SU-DHL-6 (cell line): ENCODE measurements around the gene PRMT6.

ENCODE experiments used
- H2AFZ ChIP-seq: fragments of 200-600 bp; sonication (generic); 2 replicates; pipeline ENCODE4 v1.6.1; 2014; ENCODE audit warnings: low read depth, mild to moderate bottlenecking, moderate library complexity, mixed read lengths, antibody characterized with exemption, low read length; ENCODE audit not compliant: severe bottlenecking
- H3F3A ChIP-seq: fragments of 200-600 bp; shearing (Covaris generic); 2 replicates; pipeline ENCODE4 v1.6.0; 2016; ENCODE audit warnings: antibody characterized with exemption, mild to moderate bottlenecking; ENCODE audit not compliant: insufficient read depth
- H3K27ac ChIP-seq: fragments of 200-600 bp; sonication (generic); 2 replicates; pipeline ENCODE4 v1.5.1; 2016; ENCODE audit warnings: low read depth, mild to moderate bottlenecking, low read length, moderate library complexity, mixed read lengths
- H3K27me3 ChIP-seq: fragments of 200-600 bp; sonication (generic), shearing (Covaris generic); 2 replicates; pipeline ENCODE4 v1.6.0; 2014; ENCODE audit warnings: mild to moderate bottlenecking, low read length
- H3K36me3 ChIP-seq: fragments of 200-600 bp; sonication (generic); 2 replicates; pipeline ENCODE4 v1.6.1; 2014; ENCODE audit warnings: mild to moderate bottlenecking, low read length, mixed read lengths
- H3K4me2 ChIP-seq: fragments of 300-600, 200-600 bp; shearing (Covaris generic), sonication (generic); 2 replicates; pipeline ENCODE4 v1.6.0; 2014; ENCODE audit warnings: low read length, low read depth, mild to moderate bottlenecking; ENCODE audit not compliant: poor library complexity, severe bottlenecking
- H3K4me3 ChIP-seq: fragments of 200-600 bp; sonication (generic); 2 replicates; pipeline ENCODE4 v1.5.1; 2014; ENCODE audit warnings: antibody characterized with exemption, low read length, mild to moderate bottlenecking, mixed read lengths; ENCODE audit not compliant: insufficient read depth, poor library complexity, severe bottlenecking
- H3K79me2 ChIP-seq: fragments of 200-600 bp; sonication (generic); 2 replicates; pipeline ENCODE4 v1.6.1; 2014; ENCODE audit warnings: mild to moderate bottlenecking, low read length, moderate library complexity; ENCODE audit not compliant: insufficient read depth
- H3K9ac ChIP-seq: fragments of 200-600 bp; sonication (generic); 2 replicates; pipeline ENCODE4 v1.7.0; 2014; ENCODE audit warnings: mild to moderate bottlenecking, low read length
- H3K9me2 ChIP-seq: fragments of 200-600 bp; sonication (generic); replicated peaks from 2 replicates; pipeline ENCODE4 v1.6.1; 2014; ENCODE audit warnings: low read length; ENCODE audit not compliant: insufficient read depth
- H3K9me3 ChIP-seq: fragments of 200-600 bp; sonication (generic); 2 replicates; pipeline ENCODE4 v1.6.1; 2014; ENCODE audit warnings: low read length, mixed read lengths; ENCODE audit not compliant: insufficient read depth
- H4K20me1 ChIP-seq: fragments of 200-600 bp; sonication (generic); 2 replicates; pipeline ENCODE4 v1.6.1; 2014; ENCODE audit warnings: low read depth, mild to moderate bottlenecking, antibody characterized with exemption, low read length, moderate library complexity, mixed read lengths
- CTCF ChIP-seq: fragments of 200-600 bp; sonication (generic); IDR thresholded peaks from one replicate; pipeline ENCODE4 v1.5.1; 2017; ENCODE audit warnings: antibody characterized with exemption, mild to moderate bottlenecking, low read length, moderate library complexity; ENCODE audit not compliant: insufficient read depth, poor library complexity, severe bottlenecking
- EZH2phosphoT487 ChIP-seq: fragments of 200-600 bp; sonication (generic), shearing (Covaris generic); conservative IDR thresholded peaks from 2 replicates; pipeline ENCODE4 v1.6.1; 2018; ENCODE audit warnings: mild to moderate bottlenecking, antibody characterized with exemption, low read length, moderate library complexity, mixed read lengths

The PRMT6 gene

GRCh38 chr1:107073493-107073892 is 17.0 kb downstream of the PRMT6 start:
- Histone ChIP-seq H3K27me3 (no peaks in the 10 kb centered on the region), H3F3A (no peaks in the 10 kb centered on the region), H3K9me3 (no peaks in the 10 kb centered on the region), H3K79me2 (no peaks in the 10 kb centered on the region), H3K9me2 (no peaks in the 10 kb centered on the region), H3K4me3 (no peak overlapping the region), H2AFZ (no peak overlapping the region), H4K20me1 (no peaks in the 10 kb centered on the region), H3K4me2 (no peak overlapping the region), H3K27ac (no peak overlapping the region), H3K36me3 (no peaks in the 10 kb centered on the region), H3K9ac (no peak overlapping the region)
- TF ChIP-seq EZH2phosphoT487 (no peak), CTCF (no peak)

GRCh38 chr1:107076841-107077240 is 20.4 kb downstream of the PRMT6 start:
- no peak overlapping the region for H3K4me2 ChIP-seq
- H3K27me3 ChIP-seq: no peaks in the 10 kb centered on the region
- no peak overlapping the region for H3K9ac ChIP-seq
- H4K20me1 ChIP-seq: no peaks in the 10 kb centered on the region
- H2AFZ ChIP-seq: no peak overlapping the region
- no peaks in the 10 kb centered on the region for H3F3A ChIP-seq
- H3K4me3 ChIP-seq: no peak overlapping the region
- H3K9me3 ChIP-seq: no peaks in the 10 kb centered on the region
- H3K9me2 ChIP-seq: no peaks in the 10 kb centered on the region
- TF ChIP-seq EZH2phosphoT487 (no peak), CTCF (no peak)
- no peak overlapping the region for H3K27ac ChIP-seq
- no peaks in the 10 kb centered on the region for H3K36me3 ChIP-seq
- H3K79me2 ChIP-seq: no peaks in the 10 kb centered on the region

DNA sequence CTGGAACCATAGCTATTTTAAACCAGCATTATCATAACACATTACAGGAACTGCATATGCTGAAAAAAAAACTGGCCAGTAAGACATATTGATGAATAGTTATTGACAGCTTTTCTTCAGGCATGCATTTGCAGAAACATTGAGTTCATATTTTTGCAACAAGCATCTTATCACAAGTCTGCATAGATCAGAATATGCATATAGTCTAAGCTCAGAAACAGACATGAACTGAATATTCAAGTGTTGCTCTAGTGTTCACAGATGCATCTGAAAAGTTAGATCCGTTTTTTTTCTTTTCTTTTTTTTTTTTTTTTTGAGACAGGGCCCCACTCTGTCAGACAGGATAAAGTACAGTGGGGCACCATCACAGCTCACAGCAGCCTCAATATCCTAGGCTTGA is 22.8 kb downstream of the PRMT6 start:
- H3K27ac ChIP-seq: no peak overlapping the region
- no peaks in the 10 kb centered on the region for H3K79me2 ChIP-seq
- H3K4me2 ChIP-seq: no peak overlapping the region
- H3K4me3 ChIP-seq: no peak overlapping the region
- no peak overlapping the region for H2AFZ ChIP-seq
- no peaks in the 10 kb centered on the region for H3K36me3 ChIP-seq
- no peak overlapping the region for H3K9ac ChIP-seq
- no peaks in the 10 kb centered on the region for H3K9me3 ChIP-seq
- H4K20me1 ChIP-seq: no peaks in the 10 kb centered on the region
- H3F3A ChIP-seq: no peaks in the 10 kb centered on the region
- no peaks in the 10 kb centered on the region for H3K9me2 ChIP-seq
- no peaks in the 10 kb centered on the region for H3K27me3 ChIP-seq
- TF ChIP-seq CTCF: no peak
- no peak for TF ChIP-seq EZH2phosphoT487

- no peak overlapping the region for H2AFZ ChIP-seq
Measured at GRCh38 chr1:107081102-107081501, 24.6 kb downstream of the PRMT6 start.

More at GRCh38 chr1:107081102-107081501, 24.6 kb downstream of the PRMT6 start:
- Histone ChIP-seq H3K27me3 (no peaks in the 10 kb centered on the region), H3K9me3 (no peaks in the 10 kb centered on the region), H3K36me3 (peaks cover 6% of the 10 kb centered on the region; the same call in 1 of the 2 replicates), H3K79me2 (no peaks in the 10 kb centered on the region), H3K27ac (no peak overlapping the region), H3K9me2 (no peaks in the 10 kb centered on the region), H3F3A (no peaks in the 10 kb centered on the region), H3K4me2 (no peak overlapping the region), H4K20me1 (no peaks in the 10 kb centered on the region), H3K4me3 (no peak overlapping the region), H3K9ac (no peak overlapping the region)
- TF ChIP-seq EZH2phosphoT487 (no peak), CTCF (no peak)
